GM21515 (cell line): ENCODE measurements around the gene IL36G.

Experiments used
- ATAC-seq: cut with Tn5 transposase; IDR thresholded peaks from one replicate; pipeline ENCODE4 v1.9.1; 2021; ENCODE audit not compliant: unreplicated experiment

IL36G gene

GRCh38 chr2:112972423-112973086 is 5.3 kb upstream of the IL36G start:
- no peak for ATAC-seq

- ATAC-seq, result no peak
Measured at GRCh38 chr2:112973156-112973555, 4.7 kb upstream of the IL36G start.

GRCh38 chr2:112979731-112980130 is 1.9 kb downstream of the IL36G start:
- no peak for ATAC-seq

GRCh38 chr2:112980537-112980936 is 2.7 kb downstream of the IL36G start:
- no peak for ATAC-seq

- ATAC-seq, result no peak
Measured at GRCh38 chr2:112985090-112985489, 7.3 kb downstream of the IL36G start.

GRCh38 chr2:112989611-112990010 is 11.8 kb downstream of the IL36G start:
- ATAC-seq, result no peak

- ATAC-seq, result no peak
Measured at GRCh38 chr2:112993831-112994230, 16.0 kb downstream of the IL36G start.

- ATAC-seq, result no peak
Measured at GRCh38 chr2:112994648-112995047, 16.8 kb downstream of the IL36G start.

GRCh38 chr2:112995346-112995920 is 17.6 kb downstream of the IL36G start:
- no peak for ATAC-seq

- no peak for ATAC-seq
Measured at GRCh38 chr2:112996635-112997034, 18.8 kb downstream of the IL36G start.

- ATAC-seq, result no peak
Measured at GRCh38 chr2:112997151-112997550, 19.3 kb downstream of the IL36G start.

- no peak for ATAC-seq
Measured at GRCh38 chr2:113000436-113000835, 22.6 kb downstream of the IL36G start.

GRCh38 chr2:113002677-113003076 is 24.9 kb downstream of the IL36G start:
- no peak for ATAC-seq

- ATAC-seq, result no peak
Measured at GRCh38 chr2:113005030-113005509, 27.3 kb downstream of the IL36G start, which contains the start of gene IL36A. IL36A (plus strand) TSS chr2:113005459; CDS start chr2:113005872, 413 bp downstream.

- ATAC-seq, result no peak
Measured at GRCh38 chr2:113007250-113007649, 29.4 kb downstream of the IL36G start.

GRCh38 chr2:113009622-113010021 is 31.8 kb downstream of the IL36G start:
- ATAC-seq, result no peak

- ATAC-seq, result no peak
Measured at GRCh38 chr2:113010088-113010487, 32.3 kb downstream of the IL36G start.

GRCh38 chr2:113011108-113011507 is 33.3 kb downstream of the IL36G start:
- no peak for ATAC-seq

- ATAC-seq, result no peak
Measured at GRCh38 chr2:113012436-113013335, 34.9 kb downstream of the IL36G start.

GRCh38 chr2:113013336-113013661 is 35.5 kb downstream of the IL36G start:
- no peak for ATAC-seq

GRCh38 chr2:113014067-113014466 is 36.3 kb downstream of the IL36G start:
- ATAC-seq, result no peak

- ATAC-seq, result no peak
Measured at GRCh38 chr2:113015042-113015441, 37.2 kb downstream of the IL36G start.
